ENCODE measurements around the gene ARL16. TPM values are rescaled to one million over a fixed set of nuclear protein-coding genes. Genes with fewer than 3 reads are reported as not detected.

The ARL16 gene
- total RNA-seq, 1 experiment from 2014 or later: 40.1 TPM

- BruUV-seq (replicated peaks): no TSS peak
- H3K36me3 Mint-ChIP-seq (ENCODE audit: insufficient read depth, unreplicated experiment): peaks cover 87% of the 10 kb centered on the region
- TF ChIP-seq CTCF (IDR thresholded peaks at IDR 0.05; ENCODE audit: unreplicated experiment): no peak
- intact Hi-C loops (cut with micrococcal nuclease; ENCODE audit: unreplicated experiment): no loop called here
- no peak overlapping the region for H3K4me3 Mint-ChIP-seq (ENCODE audit: low read depth, unreplicated experiment)
- no peaks in the 10 kb centered on the region for H3K9me3 Mint-ChIP-seq (ENCODE audit: low read depth, unreplicated experiment)
- CTCF ChIA-PET: no interaction called here
- H3K4me1 Mint-ChIP-seq (ENCODE audit: low read depth, unreplicated experiment): no peaks in the 10 kb centered on the region
- no peak overlapping the region for H3K27ac Mint-ChIP-seq (ENCODE audit: unreplicated experiment)
- no peaks in the 10 kb centered on the region for H3K27me3 Mint-ChIP-seq (ENCODE audit: unreplicated experiment)
- no peak for DNase-seq
Observed at GRCh38 chr17:81687770-81688541, 4.4 kb upstream of the ARL16 start.

GRCh38 chr17:81686614-81687013, 3.0 kb upstream of the ARL16 start:
- CTCF ChIA-PET: no interaction called here
- intact Hi-C loops (cut with micrococcal nuclease; ENCODE audit: unreplicated experiment): no loop called here

GRCh38 chr17:81685108-81685507, 1.5 kb upstream of the ARL16 start:
- H3K4me3 Mint-ChIP-seq (ENCODE audit: low read depth, unreplicated experiment): peak overlapping the region; percentile 71
- peak overlapping the region; percentile 69 for H3K27ac Mint-ChIP-seq (ENCODE audit: unreplicated experiment)
- no peak for TF ChIP-seq CTCF (IDR thresholded peaks at IDR 0.05; ENCODE audit: unreplicated experiment)
- H3K36me3 Mint-ChIP-seq (ENCODE audit: insufficient read depth, unreplicated experiment): peaks cover 75% of the 10 kb centered on the region
- DNase-seq: no peak
- CTCF ChIA-PET: no interaction called here
- no peaks in the 10 kb centered on the region for H3K9me3 Mint-ChIP-seq (ENCODE audit: low read depth, unreplicated experiment)
- H3K27me3 Mint-ChIP-seq (ENCODE audit: unreplicated experiment): no peaks in the 10 kb centered on the region
- no TSS peak for BruUV-seq (replicated peaks)
- intact Hi-C loops (cut with micrococcal nuclease; ENCODE audit: unreplicated experiment): no loop called here
- H3K4me1 Mint-ChIP-seq (ENCODE audit: low read depth, unreplicated experiment): peaks cover 12% of the 10 kb centered on the region

More at GRCh38 chr17:81686614-81687013, 3.0 kb upstream of the ARL16 start:
- no peaks in the 10 kb centered on the region for H3K27me3 Mint-ChIP-seq (ENCODE audit: unreplicated experiment)
- H3K27ac Mint-ChIP-seq (ENCODE audit: unreplicated experiment): no peak overlapping the region
- peaks cover 85% of the 10 kb centered on the region for H3K36me3 Mint-ChIP-seq (ENCODE audit: insufficient read depth, unreplicated experiment)
- H3K4me1 Mint-ChIP-seq (ENCODE audit: low read depth, unreplicated experiment): peaks cover 9% of the 10 kb centered on the region
- H3K4me3 Mint-ChIP-seq (ENCODE audit: low read depth, unreplicated experiment): no peak overlapping the region
- no TSS peak for BruUV-seq (replicated peaks)
- no peaks in the 10 kb centered on the region for H3K9me3 Mint-ChIP-seq (ENCODE audit: low read depth, unreplicated experiment)
- no peak for TF ChIP-seq CTCF (IDR thresholded peaks at IDR 0.05; ENCODE audit: unreplicated experiment)
- no peak for DNase-seq

GRCh38 chr17:81684442-81684911, 880 bp upstream of the ARL16 start:
- Mint-ChIP-seq H3K9me3 (ENCODE audit: low read depth, unreplicated experiment) (no peaks in the 10 kb centered on the region), H3K27me3 (ENCODE audit: unreplicated experiment) (no peaks in the 10 kb centered on the region), H3K36me3 (ENCODE audit: insufficient read depth, unreplicated experiment) (peaks cover 75% of the 10 kb centered on the region), H3K27ac (ENCODE audit: unreplicated experiment) (peak overlapping the region; percentile 69), H3K4me3 (ENCODE audit: low read depth, unreplicated experiment) (peak overlapping the region; percentile 71), H3K4me1 (ENCODE audit: low read depth, unreplicated experiment) (peaks cover 12% of the 10 kb centered on the region)
- intact Hi-C loops (cut with micrococcal nuclease; ENCODE audit: unreplicated experiment): no loop called here
- TF ChIP-seq CTCF (IDR thresholded peaks at IDR 0.05; ENCODE audit: unreplicated experiment): no peak
- CTCF ChIA-PET: interaction anchor here (2.2 kb wide), 1 partner anchor 18 kb away, joined by 8 read pairs; the partner anchor contains the start of gene MRPL12
- TSS peak; percentile 79 for BruUV-seq (replicated peaks)
- DNase-seq: no peak
